Jurkat, Clone E6-1 (cell line): Measurements from ENCODE around the gene ITGB2.
A peak's percentile ranks its signal among the peaks of the same experiment; 100 is the strongest.

Experiments
- DNase-seq: peaks from one replicate; pipeline ENCODE4 v3.0.0-alpha.2; 2011; ENCODE audit warnings: low read depth, low spot score
- H3K4me3 ChIP-seq: 2 replicates; pipeline ENCODE4 v1.5.1; 2011; ENCODE audit warnings: mild to moderate bottlenecking, low read length, control low read depth, moderate library complexity

ITGB2 gene

DNA sequence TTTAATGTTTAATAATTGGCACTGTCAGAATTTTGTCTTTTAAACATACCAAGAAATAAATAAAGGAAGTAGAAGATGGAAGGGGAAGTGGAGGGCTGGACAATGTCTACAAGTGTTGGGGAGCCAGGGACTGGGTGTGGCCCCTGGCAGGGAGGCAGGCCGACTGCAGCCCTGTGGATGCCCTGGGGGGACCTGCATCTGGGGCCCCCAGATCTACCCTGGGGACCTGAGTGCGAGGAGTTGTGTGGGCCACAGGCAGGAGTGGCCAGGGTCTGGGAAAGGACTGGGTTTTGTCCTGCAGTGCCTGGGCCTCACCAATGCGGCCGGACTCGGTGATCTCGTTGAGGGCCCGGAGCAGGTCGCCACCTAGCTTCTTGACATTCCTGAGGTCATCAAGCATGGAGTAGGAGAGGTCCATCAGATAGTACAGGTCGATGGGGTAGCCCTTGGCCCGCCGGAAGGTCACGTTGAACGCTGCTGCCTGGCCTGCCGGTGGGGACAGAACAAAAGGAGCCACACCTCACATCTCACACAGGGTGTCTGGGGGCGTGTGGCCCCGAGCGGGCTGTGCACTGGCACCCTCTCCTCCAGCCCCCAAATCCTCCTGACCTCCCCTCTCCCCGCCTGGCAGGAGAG, 17.5 kb downstream of the ITGB2 start:
- no peak overlapping the region for H3K4me3 ChIP-seq
- DNase-seq: no peak

DNA sequence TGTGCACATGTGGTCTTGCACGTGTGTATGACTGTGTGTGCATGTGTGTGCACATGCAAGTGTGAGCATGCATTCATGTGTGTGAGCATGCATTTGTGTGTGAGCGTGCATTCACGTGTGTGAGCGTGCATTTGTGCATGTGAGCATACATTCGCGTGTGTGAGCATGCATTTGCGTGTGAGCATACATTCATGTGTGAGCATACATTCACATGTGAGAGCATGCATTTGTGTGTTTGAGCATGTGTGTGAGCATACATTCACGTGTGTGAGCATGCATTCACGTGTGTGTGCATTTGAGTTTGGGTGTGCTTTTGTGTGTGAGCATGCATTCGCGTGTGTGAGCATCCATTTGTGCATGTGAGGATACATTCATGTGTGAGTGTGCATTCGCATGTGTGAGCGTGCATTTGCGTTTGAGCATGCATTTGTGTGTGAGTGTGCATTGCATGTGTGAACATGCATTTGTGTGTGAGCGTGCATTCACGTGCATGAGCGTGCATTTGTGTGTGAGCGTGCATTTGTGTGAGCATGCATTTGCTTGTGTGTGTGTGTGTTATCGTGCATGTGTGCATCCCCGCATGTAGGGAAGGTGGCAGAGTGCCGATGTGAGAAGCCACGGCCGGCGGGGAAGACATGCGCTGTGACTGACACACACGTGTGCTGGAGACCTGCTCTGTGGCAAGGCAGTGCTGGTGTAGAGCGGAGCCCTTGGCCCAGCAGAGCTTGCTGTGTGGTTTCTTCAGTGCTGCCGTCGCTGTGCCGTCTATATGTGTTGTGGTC, 18.2 kb downstream of the ITGB2 start:
- no peak for DNase-seq
- no peak overlapping the region for H3K4me3 ChIP-seq

DNA sequence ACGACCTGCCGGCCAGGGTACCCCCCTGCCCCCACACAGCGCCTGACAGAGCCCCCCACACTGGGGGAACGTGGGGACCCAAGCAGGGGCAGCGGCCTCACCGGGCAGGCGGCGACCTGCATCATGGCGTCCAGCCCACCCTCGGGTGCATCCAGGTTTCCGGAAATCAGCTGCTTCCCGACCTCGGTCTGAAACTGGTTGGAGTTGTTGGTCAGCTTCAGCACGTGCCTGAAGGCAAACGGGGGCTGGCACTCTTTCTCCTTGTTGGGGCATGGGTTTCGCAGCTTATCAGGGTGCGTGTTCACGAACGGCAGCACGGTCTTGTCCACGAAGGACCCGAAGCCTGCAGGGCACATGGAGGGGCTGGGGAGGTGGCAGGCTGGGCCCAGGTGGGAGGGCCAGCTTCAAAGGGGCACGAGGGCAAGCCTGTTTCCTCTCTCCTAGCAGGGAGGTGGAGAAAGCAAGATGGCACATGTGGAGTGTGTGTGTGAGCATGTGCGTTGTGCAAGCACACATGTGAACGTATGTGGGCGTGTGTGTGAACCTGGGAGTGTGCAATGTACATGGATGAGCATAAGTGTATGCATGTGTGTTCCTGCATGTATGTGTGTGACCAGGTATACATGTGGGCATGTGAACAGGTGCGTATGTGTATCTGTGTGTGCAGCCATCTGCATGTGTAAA, 19.2 kb downstream of the ITGB2 start:
- no peak for DNase-seq
- H3K4me3 ChIP-seq: no peak overlapping the region

DNA sequence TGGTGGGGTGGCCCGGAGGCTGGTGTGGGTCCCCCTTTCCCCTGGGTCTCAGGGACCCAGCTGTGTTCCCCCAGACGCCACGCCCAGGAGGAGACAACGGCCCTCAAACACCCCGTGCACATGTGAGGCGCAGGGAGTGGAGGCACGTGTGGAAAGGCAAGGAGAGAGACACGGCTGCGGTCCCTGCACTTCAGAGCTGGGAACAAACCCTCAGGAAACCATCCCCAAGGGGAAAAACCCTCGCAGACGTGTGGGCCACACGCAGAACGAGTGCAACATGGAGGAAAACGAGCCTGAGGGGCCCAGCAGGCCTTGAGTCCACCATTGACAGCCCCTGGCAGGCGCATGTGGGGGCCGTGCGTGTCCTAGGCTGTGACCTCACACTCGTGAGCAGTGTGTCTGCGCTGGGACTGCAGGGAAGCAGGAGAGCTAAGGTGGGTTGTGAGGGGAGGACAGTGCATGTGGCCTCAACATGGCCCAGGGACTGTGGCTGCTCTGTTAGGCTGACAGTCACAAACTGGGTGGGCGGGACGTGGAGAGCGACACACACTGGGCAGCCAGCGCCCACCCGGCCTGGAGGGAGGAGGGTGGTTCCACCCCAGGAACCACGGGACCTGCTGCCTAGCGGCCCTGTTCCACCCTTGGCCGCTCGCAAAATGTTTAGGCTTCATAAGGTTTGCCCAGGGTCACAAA, 20.0 kb downstream of the ITGB2 start:
- no peak for DNase-seq
- H3K4me3 ChIP-seq: no peak overlapping the region

DNA sequence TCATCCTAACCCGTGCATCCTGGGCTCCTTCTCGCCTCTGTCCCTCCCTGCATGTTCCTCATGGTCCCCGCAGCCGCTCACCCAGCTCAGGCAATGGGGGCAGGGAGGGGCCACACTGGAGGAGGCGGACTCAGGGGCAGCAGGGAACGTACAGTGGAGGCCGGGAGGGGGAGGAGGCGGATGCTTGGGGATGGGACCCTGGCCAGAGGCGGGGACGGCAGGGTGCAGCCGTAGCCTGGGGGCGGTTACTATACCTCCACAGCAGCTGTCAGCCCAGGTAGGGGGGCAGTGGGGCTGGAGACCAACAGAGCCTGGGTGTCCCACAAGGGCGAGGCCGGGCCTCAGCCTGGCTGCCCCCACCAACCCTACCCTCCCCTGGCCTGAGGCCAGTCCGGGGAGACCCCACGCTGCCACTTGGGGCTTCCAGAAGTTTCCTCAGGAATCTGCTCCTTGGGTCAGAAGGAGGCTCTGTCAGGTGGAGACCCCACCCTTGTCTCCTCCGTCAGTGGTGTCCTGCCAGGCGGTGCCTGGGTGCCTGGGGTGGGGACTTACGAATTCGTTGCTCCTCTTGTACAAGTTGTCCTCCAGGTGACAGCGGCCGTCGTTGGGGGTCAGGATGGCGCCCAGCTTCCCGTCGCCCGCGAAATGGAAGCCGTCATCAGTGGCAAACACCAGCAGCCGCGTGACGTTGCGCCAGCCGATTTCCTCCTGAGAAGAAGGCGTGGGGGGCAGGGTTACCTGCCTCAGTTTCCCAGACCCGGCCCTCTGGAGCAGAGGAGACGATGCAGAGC, 20.7 kb downstream of the ITGB2 start:
- no peak for DNase-seq

DNA sequence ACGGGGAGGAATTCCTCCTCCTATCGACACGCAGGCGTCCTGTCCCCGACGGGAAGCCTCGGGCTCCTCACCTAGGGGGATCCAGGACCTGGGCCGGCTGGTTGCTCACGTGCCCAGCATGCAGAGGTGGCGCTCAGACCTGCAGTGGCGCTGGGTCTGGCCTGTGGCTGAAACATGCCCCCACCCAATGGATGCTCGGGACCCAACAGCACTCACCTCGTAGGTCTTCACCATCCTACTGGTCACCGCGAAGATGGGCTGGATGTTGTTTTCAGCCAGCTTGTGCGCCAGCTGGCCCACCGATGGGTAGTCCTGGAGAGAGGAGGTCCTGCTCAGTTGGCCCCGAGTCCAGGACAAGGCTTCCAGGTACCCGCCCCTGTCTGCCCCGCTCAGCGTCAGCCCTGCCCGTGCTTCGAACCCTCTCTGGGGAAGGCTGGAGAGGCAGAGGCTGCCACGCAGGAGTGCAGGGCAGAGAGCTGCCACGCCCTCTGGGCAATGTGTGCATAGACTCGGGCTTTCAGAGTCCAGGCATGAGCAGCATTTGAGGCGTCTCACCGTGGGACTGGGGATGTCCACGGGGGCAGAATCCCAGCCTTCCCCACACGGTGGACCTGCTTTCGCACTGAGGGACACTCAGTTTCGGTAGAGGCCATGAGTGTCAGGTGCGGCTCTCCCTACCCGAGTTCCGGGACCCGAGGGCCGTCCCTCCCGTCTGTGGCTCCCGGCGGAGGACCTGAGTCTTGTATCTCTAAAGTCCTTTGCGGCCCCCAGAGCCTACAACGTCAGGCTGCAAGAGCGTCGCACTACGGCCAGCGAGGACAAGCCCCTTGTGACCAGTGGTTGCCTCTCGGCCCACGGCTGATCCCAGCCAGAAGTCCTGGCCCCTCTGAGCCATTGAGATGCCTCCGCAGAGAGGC, 21.6 kb downstream of the ITGB2 start:
- H3K4me3 ChIP-seq: no peak overlapping the region
- no peak for DNase-seq

More for the DNA sequence above, 20.7 kb downstream of the ITGB2 start:
- no peak overlapping the region for H3K4me3 ChIP-seq

DNA sequence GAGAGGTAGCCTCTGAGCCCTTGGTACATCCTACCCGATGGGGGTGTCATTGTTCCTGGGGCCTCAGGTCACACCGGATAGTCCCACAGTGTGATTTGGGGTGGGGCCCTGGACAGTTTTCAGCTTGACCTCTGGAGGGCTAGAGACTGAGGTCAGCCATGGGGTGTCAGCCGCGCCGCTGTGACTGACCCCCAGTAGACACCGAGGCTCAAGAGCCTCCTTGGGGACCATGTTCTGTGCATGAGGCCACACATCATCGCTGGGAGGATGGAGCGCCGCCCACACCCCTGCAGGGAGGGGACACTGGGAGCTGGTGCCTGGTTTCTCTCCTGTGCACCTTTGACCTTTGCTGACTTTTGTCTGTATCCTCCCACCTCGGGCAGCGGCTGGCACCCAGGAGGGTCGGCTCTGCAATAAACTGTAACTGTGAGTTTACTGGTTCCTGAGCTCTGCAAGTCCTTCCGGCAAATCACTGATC, 22.6 kb downstream of the ITGB2 start:
- DNase-seq: no peak
- no peak overlapping the region for H3K4me3 ChIP-seq

DNA sequence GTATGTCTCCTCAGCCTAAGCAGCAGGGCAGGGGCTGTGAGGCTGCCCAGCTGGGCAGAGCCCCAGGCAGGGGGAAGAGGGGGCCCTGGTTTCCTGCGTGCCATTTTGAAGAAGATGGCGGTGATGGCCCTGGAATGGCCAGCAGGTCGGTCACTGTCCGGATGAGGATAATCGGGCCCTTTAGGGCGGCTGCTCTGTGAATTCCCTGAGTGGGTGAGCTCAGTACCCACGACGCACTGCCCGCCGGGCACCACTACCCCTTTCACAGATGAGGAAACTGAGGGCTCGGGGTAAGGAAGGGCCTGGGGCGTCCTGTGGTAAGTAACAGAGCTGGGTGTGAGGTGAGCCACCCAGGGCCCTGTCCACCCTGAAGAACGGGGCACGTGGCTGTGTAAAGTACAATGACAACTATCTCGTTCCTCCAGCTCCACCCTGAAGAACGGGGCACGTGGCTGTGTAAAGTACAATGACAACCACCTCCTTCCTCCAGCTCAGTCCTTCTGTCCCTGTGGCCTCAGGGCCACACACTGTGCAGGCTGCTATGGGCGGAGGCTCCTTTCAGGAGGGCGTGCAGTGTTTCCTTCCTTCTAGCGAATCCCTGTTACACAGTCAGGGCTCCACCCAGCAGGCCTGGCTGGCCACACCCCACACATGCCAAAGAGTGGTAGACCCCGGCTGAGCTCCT, 23.2 kb downstream of the ITGB2 start:
- DNase-seq: no peak
- no peak overlapping the region for H3K4me3 ChIP-seq

DNA sequence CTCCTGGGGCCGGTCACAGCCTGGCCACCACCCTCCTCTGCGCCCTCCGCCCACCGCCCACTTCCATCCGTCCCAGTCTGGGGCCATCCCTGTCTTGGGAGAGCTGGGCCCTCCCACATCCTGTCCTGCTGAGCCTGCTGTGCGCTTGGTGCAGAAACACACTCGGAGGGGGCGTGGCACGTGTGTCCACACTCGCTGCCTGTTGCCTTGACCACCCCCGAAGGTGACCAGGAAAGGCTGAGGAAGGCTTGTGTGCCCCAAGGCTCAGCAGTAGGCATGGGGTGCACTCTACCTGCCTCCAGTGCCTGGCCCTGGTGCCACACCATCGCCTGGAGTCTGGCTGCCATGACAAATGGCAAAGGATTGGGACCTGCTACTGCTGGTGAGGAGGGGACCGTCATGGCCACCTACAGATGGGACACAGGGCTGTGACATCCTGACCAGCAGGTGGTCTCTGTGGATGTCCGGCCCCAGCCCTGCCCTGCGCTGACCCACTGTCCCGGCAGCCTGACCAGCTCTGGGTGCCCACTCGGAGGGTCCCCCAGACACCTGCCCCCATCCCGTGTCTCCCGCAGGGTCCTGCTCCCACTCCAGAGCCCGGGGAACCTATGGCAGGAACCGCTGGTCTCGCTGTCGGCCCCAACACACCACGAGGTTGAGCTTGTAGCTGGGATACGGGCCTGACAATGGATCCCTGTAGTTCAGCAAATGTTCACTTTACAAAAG, 24.0 kb downstream of the ITGB2 start:
- no peak overlapping the region for H3K4me3 ChIP-seq
- no peak for DNase-seq

DNA sequence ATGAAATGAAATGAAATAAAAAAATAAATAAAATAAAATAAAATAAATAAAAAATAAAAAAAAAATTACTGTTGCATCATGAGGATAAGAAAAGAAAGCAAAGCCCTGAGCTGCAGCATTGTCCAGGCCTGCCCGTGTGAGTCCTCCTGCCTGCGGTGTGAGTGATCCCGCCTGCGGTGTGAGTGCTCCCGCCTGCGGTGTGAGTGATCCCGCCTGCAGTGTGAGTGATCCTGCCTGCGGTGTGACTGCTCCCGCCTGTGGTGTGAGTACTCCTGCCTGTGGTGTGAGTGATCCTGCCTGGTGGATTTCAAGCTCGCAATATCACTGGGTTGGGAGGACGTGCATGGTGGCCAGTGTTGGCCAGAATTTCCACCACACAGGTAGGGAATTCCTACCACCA, 24.8 kb downstream of the ITGB2 start:
- no peak overlapping the region for H3K4me3 ChIP-seq
- no peak for DNase-seq

DNA sequence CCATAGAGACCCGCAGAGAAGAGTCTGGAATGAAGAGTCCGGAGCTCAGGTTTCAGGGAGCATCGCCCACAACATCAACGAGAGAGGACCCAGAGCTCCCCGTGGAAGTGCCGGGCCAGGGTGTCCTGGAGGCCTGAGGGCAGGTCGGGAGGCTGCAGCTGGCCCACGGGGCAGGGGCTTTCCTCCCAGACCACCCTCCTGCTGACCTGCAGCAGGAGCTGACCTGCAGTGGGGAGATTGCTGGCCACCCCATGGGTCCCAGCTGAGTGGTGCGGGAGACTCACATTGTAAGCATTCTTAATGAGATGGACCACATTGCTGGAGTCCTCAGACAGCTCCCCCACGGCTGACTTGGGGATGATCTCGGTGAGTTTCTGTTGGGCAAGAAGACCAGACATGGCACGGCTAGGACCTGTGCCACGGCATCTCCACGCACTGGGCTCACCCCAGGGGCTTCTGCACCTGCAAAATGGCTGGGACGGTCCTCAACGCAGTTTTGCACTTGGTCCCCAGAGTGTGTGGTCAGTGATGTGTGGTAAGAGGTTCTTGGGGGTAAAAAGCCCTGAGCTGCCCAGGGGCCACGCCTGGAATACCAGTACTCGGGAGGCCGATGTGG, 25.9 kb downstream of the ITGB2 start:
- no peak overlapping the region for H3K4me3 ChIP-seq
- no peak for DNase-seq

DNA sequence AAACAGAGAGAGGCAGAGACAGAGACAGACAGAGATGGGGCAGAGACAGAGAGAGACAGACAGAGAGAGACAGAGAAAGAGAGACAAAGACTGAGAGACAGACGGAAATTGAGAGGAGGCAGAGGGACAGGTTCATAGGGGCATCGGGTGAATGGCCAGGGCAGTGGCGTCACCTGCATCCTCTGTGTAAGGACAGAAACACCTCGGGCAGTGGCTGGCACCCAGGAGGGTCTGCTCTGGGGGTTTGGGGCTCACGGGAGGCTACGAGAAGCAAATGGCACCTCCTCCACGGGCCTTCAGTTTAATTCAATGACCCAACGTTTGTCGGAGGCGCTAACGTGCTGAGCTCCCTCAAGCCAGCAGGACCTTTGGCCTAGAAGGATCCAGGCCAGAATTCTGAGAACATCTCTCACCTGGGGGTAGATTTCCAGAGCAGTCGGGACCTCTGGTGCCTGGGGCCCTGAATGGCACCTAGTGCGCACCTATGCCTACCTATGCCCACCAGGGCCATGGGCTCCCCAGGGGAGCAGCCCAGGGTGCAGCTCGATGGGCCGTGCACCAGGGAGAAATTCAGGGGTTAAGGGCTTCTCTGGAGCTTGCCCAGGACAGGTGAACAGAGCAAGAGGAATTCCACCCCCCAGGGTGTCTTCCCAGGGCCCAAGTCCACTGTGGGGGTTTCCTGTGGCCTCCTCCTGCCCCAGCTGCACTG, 26.6 kb downstream of the ITGB2 start:
- no peak overlapping the region for H3K4me3 ChIP-seq
- DNase-seq: no peak

DNA sequence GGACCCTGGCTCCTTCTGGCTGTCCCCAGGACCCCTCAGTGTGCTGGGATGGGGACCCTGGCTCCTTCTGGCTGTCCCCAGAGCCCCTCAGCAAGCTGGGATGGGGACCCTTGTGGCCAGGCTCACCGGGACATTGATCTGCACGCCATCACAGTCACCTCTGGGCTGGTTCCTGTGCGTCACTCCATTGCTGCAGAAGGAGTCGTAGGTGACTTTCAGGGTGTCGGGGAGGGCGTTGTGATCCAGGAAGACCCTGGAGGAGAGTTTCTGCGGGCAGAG, 27.5 kb downstream of the ITGB2 start:
- DNase-seq: no peak
- H3K4me3 ChIP-seq: no peak overlapping the region

DNA sequence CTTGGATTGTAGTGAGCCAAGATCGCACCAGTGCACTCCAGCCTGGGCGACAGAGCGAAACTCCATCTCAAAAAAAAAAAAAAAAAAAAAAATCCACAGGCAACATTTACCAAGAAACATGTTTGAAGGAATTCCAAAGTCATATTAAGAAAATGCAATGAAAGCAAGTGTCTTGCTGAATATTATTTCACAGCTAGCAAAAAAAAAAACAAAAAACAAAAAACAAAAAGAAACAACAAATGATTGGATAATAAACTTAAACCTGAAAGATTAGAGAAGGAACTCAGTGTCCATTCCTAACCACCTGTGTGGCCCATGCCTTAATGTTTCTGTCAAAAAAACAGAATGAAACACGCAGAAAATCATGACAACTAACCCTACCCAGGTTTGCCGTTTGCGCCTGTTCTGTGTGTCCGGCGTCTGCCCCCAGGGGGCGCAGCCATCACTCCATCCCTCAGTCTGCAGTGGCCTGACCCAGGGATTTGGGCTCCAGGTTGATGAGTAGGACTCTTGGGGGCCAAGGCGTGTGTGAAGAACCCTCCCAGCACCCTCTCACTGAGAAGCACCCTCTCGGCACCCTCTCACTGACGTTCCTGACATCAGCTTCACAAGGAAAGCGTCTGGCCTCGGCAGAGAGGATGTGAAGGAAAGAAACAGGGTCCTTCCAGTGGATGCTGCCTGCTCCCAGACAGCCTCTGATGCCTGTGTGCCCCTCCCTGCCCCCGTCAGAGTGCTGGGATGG, 28.0 kb downstream of the ITGB2 start:
- DNase-seq: peak; percentile 51
- H3K4me3 ChIP-seq: no peak overlapping the region

DNA sequence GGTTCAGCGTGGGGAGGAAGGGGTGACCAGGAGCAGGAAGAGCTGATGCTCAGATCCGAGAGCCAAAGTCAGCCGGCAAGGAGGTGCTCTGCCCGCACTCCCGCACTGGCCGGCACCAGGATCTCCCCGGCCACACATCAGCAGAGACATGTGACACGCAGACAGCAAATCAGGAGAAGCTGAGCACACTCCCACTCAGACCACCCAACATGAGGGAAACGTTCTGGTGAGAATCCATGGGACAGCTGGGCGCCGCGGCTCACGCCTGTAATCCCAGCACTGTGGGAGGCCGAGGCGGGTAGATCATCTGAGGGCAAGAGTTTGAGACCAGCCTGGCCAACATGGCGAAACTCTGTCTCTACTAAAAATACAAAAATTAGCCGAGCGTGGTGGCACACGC, 28.6 kb downstream of the ITGB2 start:
- no peak for DNase-seq
- no peak overlapping the region for H3K4me3 ChIP-seq
